ENCODE measurements around the gene NTNG2.

Gene NTNG2

GRCh38 chr9:132199056-132199455, 37.2 kb downstream of the NTNG2 start:
- no peak overlapping the region for H3K4me3 ChIP-seq (ENCODE audit: low read length)
- DNase-seq (ENCODE audit: low read depth) = peak; percentile 51
- no peak for TF ChIP-seq CTCF (IDR thresholded peaks at IDR 0.05; ENCODE audit: insufficient read depth, low read depth, low read length, missing control alignments)

GRCh38 chr9:132200706-132201105, 38.8 kb downstream of the NTNG2 start:
- no peak overlapping the region for H3K4me3 ChIP-seq (ENCODE audit: low read length)
- no peak for TF ChIP-seq CTCF (IDR thresholded peaks at IDR 0.05; ENCODE audit: insufficient read depth, low read depth, low read length, missing control alignments)
- DNase-seq (ENCODE audit: low read depth) = no peak

- DNase-seq (ENCODE audit: low read depth) = no peak
- H3K4me3 ChIP-seq (ENCODE audit: low read length) = no peak overlapping the region
- TF ChIP-seq CTCF (IDR thresholded peaks at IDR 0.05; ENCODE audit: insufficient read depth, low read depth, low read length, missing control alignments) = no peak
These were observed 39.3 kb downstream of the NTNG2 start for GRCh38 chr9:132201139-132201538.

DNA sequence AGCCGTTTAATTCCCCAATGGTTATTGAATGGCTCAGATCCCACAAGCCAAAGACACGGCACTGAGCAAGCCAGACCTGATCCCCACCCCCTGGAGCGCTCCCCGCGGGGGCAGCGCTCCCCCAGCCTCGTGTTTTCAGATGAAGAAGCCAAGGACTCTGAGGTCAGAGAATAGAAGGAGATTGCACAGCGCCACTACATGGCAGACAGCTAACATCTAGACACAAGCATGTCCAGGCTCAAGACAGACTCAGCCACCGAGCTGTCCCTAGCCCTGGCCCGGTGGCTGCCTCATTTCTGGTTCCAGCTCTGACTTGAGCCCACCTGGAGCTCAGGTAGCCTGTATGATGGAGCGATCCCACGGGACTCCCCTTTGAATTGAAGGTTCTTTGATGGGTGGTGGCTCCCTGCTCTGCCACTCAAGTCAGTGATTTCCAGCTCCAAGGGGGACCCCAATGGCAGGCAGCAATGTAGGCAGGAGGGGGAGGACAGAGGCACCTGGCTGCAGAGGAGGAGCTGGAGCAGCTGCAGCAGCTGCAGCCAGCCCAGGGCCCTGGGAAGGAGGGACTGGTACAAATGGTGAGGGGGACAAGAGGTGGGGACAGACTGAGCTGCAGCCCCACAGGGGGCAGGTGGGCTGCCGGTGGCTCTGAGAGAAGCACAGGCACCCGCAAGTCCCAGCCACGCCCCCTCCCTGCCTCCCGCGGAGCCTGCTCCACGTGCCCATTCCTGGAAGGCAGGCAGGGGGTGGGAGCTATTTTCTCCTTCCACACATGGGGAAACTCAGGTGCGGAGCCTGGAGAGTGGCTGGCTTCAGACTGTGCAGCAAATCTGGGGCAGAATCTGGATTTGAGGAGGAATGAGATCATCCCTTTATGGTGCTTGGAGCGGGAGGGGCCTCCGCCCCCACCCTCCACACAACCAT, 40.2 kb downstream of the NTNG2 start:
- H3K4me3 ChIP-seq (ENCODE audit: low read length) = no peak overlapping the region
- TF ChIP-seq CTCF (IDR thresholded peaks at IDR 0.05; ENCODE audit: insufficient read depth, low read depth, low read length, missing control alignments) = no peak
- no peak for DNase-seq (ENCODE audit: low read depth)

DNA sequence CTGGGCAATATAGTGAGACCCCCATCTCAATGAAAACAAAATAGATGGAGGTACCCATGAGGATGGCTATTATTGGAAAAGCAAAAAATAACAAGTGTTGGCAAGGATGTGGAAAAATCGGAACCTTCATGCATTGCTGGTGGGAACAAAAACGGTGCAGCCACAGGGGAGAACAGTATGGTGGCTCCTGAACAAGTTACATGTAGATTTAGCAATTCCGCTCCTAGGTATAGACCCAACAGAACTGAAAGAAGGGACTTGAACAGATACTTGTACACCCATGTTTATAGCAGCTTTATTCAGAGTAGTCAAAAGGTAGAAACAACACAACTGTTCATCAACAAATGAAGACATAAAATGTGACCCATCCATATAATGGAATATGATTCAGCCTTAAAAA, 43.0 kb downstream of the NTNG2 start:
- DNase-seq (ENCODE audit: low read depth) = no peak
- TF ChIP-seq CTCF (IDR thresholded peaks at IDR 0.05; ENCODE audit: insufficient read depth, low read depth, low read length, missing control alignments) = no peak
- no peak overlapping the region for H3K4me3 ChIP-seq (ENCODE audit: low read length)

GRCh38 chr9:132207215-132207614, 45.4 kb downstream of the NTNG2 start:
- DNase-seq (ENCODE audit: low read depth) = no peak
- H3K4me3 ChIP-seq (ENCODE audit: low read length) = no peak overlapping the region
- TF ChIP-seq CTCF (IDR thresholded peaks at IDR 0.05; ENCODE audit: insufficient read depth, low read depth, low read length, missing control alignments) = no peak

All from epithelial cell of esophagus (primary cell).